ENCODE measurements around the gene CPM.
"Not testable (repeated sequence)": the region's sequence is repeated elsewhere in the genome, so short reads cannot be mapped to it uniquely, and the experiment has no call there.

CPM gene

GRCh38 chr12:68804657-68805591, 128.0 kb downstream of the CPM start:
- no peak for DNase-seq

GRCh38 chr12:68803948-68804656, 128.9 kb downstream of the CPM start:
- DNase-seq: no peak

- not testable (repeated sequence) for DNase-seq
These were observed 129.9 kb downstream of the CPM start for GRCh38 chr12:68802911-68803651.

- not testable (repeated sequence) for DNase-seq
These were observed 130.6 kb downstream of the CPM start for GRCh38 chr12:68802372-68802745.
